GM20000 (cell line): ENCODE results near the gene DAAM2.

ENCODE experiments used
- DNase-seq: peaks from one replicate; pipeline ENCODE4 v3.0.0; 2012; ENCODE audit warnings: low spot score
- CTCF ChIP-seq: IDR thresholded peaks from 2 replicates; pipeline ENCODE4 v1.5.1; 2012; ENCODE audit warnings: mild to moderate bottlenecking, control low read depth; ENCODE audit errors: extremely low read depth, missing control alignments

The DAAM2 gene

DNA sequence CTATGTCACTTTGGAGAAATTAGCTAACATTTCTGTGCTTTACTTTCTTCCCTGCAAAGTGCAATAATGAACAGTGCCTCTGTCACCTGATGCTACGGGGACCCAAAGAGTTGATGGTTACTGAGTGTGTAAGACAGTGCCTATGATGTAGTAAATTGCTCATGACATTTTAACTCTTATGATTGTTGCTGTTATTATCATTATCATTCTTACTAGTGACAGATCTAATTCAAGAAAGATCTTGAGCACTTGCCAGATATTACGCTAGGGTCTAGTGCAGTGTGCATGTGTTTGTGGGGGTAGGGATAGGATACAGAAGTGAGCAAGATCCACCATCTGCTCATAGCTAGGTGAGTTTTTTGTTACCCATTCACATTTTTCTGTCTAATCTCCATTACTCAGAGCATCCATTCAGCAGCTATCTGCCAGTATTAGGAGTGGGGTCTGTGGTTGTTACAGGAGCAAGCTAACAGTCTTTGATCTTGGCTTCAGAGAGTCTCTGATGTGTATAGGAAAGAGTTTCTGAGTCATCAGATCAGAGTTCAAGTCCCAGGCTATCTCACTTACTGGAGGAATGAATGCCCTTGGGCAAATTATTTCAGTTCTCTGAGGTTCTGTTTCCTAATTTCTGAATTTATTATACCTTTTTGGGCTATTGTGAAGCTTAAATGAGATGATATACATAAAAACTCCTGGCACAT lies 33.1 kb upstream of the DAAM2 start:
- DNase-seq = no peak
- no peak for TF ChIP-seq CTCF

GRCh38 chr6:39760226-39760952 lies 31.8 kb upstream of the DAAM2 start:
- TF ChIP-seq CTCF = no peak
- no peak for DNase-seq

GRCh38 chr6:39765508-39766065 lies 26.6 kb upstream of the DAAM2 start:
- no peak for DNase-seq
- no peak for TF ChIP-seq CTCF

DNA sequence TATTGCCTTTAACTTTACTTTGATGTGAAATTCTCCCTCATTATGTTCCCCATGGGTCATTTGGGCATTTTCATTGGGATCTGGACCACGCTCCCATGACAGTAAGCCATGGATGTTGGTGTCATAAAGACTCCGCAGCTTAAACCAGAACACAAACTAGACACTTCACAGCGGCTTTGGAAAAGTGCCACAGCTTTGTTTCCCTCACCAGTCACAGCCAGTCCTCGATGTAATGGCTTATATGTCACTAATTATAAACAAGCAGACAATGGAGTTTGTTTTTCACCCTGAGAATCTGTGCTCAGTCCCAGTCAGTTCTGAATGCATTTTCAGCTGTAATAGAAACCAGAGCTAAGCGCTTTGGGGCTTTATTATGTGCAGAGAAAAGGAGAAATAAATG lies 23.2 kb upstream of the DAAM2 start:
- DNase-seq = no peak
- TF ChIP-seq CTCF = no peak

DNA sequence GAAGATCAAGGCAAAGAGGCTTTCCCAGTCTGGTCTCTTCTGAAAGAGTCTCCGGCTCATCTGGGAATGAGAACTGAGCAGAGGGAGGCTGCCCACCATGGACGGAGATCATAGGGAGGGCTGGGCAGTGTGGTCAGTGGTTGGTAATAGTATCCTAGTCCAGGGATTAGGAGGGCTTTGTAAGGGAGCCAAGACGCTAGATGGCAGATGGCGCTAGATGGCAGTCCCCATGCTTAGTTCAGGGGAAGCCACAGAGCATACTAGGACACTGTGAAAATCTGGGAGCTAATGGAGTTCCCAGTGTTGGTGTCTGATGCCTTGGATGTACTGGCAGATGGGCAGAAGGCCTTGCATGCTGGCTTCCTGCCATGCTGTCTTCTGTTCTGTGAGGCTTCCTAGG lies 21.7 kb upstream of the DAAM2 start:
- DNase-seq = no peak
- TF ChIP-seq CTCF = no peak

DNA sequence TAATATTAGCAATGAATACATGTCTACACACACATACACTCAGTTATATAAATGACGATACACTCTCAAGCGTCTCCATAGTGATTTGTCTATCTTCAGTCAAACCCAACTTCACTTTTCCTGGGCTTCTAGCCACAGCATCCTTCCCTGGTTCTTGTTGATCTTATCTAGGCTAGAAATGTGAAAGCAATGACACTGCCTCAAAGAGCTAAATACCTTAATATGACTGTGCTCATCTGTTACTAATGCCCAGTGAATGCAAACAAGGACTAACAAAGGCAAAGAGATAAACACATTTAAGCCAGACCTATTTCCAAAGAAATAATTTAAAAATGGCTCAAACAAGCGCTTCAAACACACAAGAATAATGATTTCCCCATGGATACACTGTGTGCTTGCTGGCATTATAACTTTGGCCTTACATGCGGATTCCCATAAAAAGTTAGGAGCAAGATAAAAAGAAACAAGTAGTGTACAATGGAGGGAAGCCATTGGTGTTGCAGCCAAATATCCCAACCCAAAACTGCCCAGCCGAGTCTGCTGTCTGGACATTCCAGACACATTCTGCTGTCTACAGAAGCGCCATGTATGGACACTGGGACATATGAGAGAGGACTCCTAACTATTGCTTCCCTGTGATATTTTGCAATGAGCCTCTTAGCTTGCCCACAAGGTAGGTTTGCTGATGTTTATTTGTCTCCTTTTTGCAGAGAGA lies 19.5 kb upstream of the DAAM2 start:
- TF ChIP-seq CTCF = no peak
- DNase-seq = no peak

DNA sequence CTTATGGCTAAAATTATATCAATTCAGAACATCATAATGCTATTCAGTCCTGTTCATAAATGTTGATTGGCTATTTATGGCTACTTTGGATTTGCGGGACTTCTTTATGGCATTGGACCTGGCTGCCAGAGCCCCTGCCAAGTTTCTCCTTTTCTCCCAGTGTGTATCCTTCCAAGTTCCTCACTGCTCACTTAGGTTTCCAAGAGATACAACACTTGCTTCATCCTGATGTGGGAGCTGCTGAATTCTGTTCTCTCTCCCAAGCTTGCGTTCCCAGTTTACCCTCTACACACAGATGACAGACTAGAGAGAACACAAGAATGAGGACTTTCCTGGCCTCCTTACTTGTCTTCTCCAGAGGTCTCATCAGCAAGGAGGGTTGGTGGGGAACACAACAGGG lies 18.4 kb upstream of the DAAM2 start:
- no peak for DNase-seq
- no peak for TF ChIP-seq CTCF
